Esophagus squamous epithelium (tissue), 4 donors: Measurements from ENCODE around the gene SMYD1.

ENCODE experiments used
- POLR2A ChIP-seq, 4 donors: fragments of 450-650 bp; IDR thresholded peaks; one replicate each; pipeline ENCODE4 v1.6.1; 2017; ENCODE audit warnings: antibody characterized with exemption in 4 of 4, mild to moderate bottlenecking in 4 of 4, moderate library complexity in 3 of 4
- TF ChIP-seq, protein P1 (sequence below), 6 experiments: fragments of 450-650 bp in 4 of 6; fragments of 200-600 bp in 2 of 6; sonication (generic) in 2 of 6; IDR thresholded peaks; one replicate each; pipeline ENCODE4 v1.5.1; 2016 to 2019; ENCODE audit warnings: antibody characterized with exemption in 6 of 6, mild to moderate bottlenecking in 4 of 6, moderate library complexity in 4 of 6

- TF ChIP-seq, protein P1, sequence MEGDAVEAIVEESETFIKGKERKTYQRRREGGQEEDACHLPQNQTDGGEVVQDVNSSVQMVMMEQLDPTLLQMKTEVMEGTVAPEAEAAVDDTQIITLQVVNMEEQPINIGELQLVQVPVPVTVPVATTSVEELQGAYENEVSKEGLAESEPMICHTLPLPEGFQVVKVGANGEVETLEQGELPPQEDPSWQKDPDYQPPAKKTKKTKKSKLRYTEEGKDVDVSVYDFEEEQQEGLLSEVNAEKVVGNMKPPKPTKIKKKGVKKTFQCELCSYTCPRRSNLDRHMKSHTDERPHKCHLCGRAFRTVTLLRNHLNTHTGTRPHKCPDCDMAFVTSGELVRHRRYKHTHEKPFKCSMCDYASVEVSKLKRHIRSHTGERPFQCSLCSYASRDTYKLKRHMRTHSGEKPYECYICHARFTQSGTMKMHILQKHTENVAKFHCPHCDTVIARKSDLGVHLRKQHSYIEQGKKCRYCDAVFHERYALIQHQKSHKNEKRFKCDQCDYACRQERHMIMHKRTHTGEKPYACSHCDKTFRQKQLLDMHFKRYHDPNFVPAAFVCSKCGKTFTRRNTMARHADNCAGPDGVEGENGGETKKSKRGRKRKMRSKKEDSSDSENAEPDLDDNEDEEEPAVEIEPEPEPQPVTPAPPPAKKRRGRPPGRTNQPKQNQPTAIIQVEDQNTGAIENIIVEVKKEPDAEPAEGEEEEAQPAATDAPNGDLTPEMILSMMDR (IDR thresholded peaks at IDR 0.05) = no peak
- TF ChIP-seq POLR2A (IDR thresholded peaks at IDR 0.05) = no peak
These were observed 9.5 kb downstream of the SMYD1 start for GRCh38 chr2:88077080-88077479.
